Tibial nerve (tissue), 4 donors: ENCODE measurements around the gene DNAH14.

Experiments
- EP300 ChIP-seq, 2 donors: sonication (generic); formaldehyde crosslinking; IDR thresholded peaks; one replicate each; pipeline ENCODE4 v1.6.1; 2017; ENCODE audit warnings: antibody characterized with exemption in 2 of 2, mild to moderate bottlenecking in 1 of 2
- POLR2A ChIP-seq, 2 donors: fragments of 450-650 bp; IDR thresholded peaks; one replicate each; pipeline ENCODE4 v1.6.1; 2017; ENCODE audit warnings: antibody characterized with exemption in 2 of 2, mild to moderate bottlenecking in 2 of 2, moderate library complexity in 2 of 2
- TF ChIP-seq, protein P1 (sequence below), 5 experiments: fragments of 200-600 bp in 3 of 5; fragments of 450-650 bp in 2 of 5; sonication (generic) in 3 of 5; IDR thresholded peaks; one replicate each; pipeline ENCODE4 v1.5.1; 2016 to 2019; ENCODE audit warnings: antibody characterized with exemption in 5 of 5, mild to moderate bottlenecking in 3 of 5, moderate library complexity in 2 of 5

DNA sequence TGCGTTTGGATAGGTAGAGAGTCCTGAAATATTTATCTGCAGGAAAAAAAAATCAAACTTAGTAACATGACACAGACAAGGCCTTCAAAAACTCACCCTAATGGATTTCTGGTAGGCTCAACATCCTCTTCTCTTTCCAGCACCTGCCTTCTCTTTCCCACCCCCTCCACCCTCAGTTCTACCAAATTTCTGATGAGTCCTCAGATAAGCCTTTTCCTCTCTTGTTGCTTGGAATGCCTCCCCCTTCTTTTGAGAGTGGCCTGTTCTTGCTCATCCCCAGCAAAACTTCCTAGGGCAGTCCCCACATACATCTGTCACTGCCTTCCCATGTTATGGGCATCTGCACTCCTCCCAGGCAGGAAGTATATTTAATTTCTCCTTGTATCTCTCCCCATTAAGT, 506.0 kb downstream of the DNAH14 start:
- no peak for TF ChIP-seq EP300 (IDR thresholded peaks at IDR 0.05)
- TF ChIP-seq, protein P1, sequence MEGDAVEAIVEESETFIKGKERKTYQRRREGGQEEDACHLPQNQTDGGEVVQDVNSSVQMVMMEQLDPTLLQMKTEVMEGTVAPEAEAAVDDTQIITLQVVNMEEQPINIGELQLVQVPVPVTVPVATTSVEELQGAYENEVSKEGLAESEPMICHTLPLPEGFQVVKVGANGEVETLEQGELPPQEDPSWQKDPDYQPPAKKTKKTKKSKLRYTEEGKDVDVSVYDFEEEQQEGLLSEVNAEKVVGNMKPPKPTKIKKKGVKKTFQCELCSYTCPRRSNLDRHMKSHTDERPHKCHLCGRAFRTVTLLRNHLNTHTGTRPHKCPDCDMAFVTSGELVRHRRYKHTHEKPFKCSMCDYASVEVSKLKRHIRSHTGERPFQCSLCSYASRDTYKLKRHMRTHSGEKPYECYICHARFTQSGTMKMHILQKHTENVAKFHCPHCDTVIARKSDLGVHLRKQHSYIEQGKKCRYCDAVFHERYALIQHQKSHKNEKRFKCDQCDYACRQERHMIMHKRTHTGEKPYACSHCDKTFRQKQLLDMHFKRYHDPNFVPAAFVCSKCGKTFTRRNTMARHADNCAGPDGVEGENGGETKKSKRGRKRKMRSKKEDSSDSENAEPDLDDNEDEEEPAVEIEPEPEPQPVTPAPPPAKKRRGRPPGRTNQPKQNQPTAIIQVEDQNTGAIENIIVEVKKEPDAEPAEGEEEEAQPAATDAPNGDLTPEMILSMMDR (IDR thresholded peaks at IDR 0.05), result no peak
- no peak for TF ChIP-seq POLR2A (IDR thresholded peaks at IDR 0.05)
